ENCODE data around the gene KCTD17. TPM values are rescaled to one million over a fixed set of nuclear protein-coding genes. Genes with fewer than 3 reads are reported as not detected.

KCTD17 gene
- total RNA-seq, 2 experiments from 2014 or later = 17.3 to 17.9 TPM

GRCh38 chr22:37024339-37025157, 27.0 kb upstream of the KCTD17 start:
- intact Hi-C loops (cut with DNase I, micrococcal nuclease) = no loop called here
- ATAC-seq (ENCODE audit: poor library complexity) (no peak), DNase-seq (no peak)
- Histone ChIP-seq H3K36me3 (ENCODE audit: insufficient read depth, low read length) (no peaks in the 10 kb centered on the region), H3K27ac (ENCODE audit: low read depth in 1 of 2, low read length in 2 of 2) (no peak overlapping the region), H3K4me1 (ENCODE audit: insufficient read depth, low read length) (peaks cover 21% of the 10 kb centered on the region), H3K9me3 (ENCODE audit: control insufficient read depth in 1 of 2, insufficient read depth in 1 of 2, low read length in 2 of 2) (no peaks in the 10 kb centered on the region), H3K4me3 (ENCODE audit: low read length) (no peak overlapping the region), H3K27me3 (ENCODE audit: control insufficient read depth in 1 of 2, insufficient read depth in 2 of 2, low read length in 2 of 2) (peaks cover 0 to 4% of the 10 kb centered on the region in 2 experiments)
- Mint-ChIP-seq H3K27ac (no peak overlapping the region), H3K4me1 (ENCODE audit: low read depth) (peaks cover 11% of the 10 kb centered on the region), H3K27me3 (peaks cover 13% of the 10 kb centered on the region), H3K4me3 (no peak overlapping the region), H3K9me3 (no peaks in the 10 kb centered on the region), H3K36me3 (ENCODE audit: low read depth) (no peaks in the 10 kb centered on the region)
- no peak for TF ChIP-seq CTCF (IDR thresholded peaks at IDR 0.05)
- ChIA-PET POLR2A (no interaction called here), CTCF (no interaction called here)

- Histone ChIP-seq H3K27ac (ENCODE audit: low read depth in 1 of 2, low read length in 2 of 2) (no peak overlapping the region), H3K9me3 (ENCODE audit: control insufficient read depth in 1 of 2, insufficient read depth in 1 of 2, low read length in 2 of 2) (no peaks in the 10 kb centered on the region), H3K36me3 (ENCODE audit: insufficient read depth, low read length) (no peaks in the 10 kb centered on the region), H3K4me1 (ENCODE audit: insufficient read depth, low read length) (peaks cover 13% of the 10 kb centered on the region), H3K27me3 (ENCODE audit: control insufficient read depth in 1 of 2, insufficient read depth in 2 of 2, low read length in 2 of 2) (no peaks in the 10 kb centered on the region), H3K4me3 (ENCODE audit: low read length) (no peak overlapping the region)
- DNase-seq (no peak), ATAC-seq (ENCODE audit: poor library complexity) (no peak)
- Mint-ChIP-seq H3K27me3 (peaks cover 8% of the 10 kb centered on the region), H3K27ac (no peak overlapping the region), H3K4me1 (ENCODE audit: low read depth) (peaks cover 5% of the 10 kb centered on the region), H3K36me3 (ENCODE audit: low read depth) (no peaks in the 10 kb centered on the region), H3K9me3 (no peaks in the 10 kb centered on the region), H3K4me3 (no peak overlapping the region)
- ChIA-PET CTCF (no interaction called here), POLR2A (no interaction called here)
- no peak for TF ChIP-seq CTCF (IDR thresholded peaks at IDR 0.05)
- intact Hi-C loops (cut with DNase I, micrococcal nuclease) = no loop called here
Measured at GRCh38 chr22:37025500-37026070, 26.0 kb upstream of the KCTD17 start.

GRCh38 chr22:37026325-37026724, 25.2 kb upstream of the KCTD17 start:
- Mint-ChIP-seq H3K9me3 (no peaks in the 10 kb centered on the region), H3K27ac (no peak overlapping the region), H3K36me3 (ENCODE audit: low read depth) (no peaks in the 10 kb centered on the region), H3K4me3 (no peak overlapping the region), H3K27me3 (peaks cover 8% of the 10 kb centered on the region), H3K4me1 (ENCODE audit: low read depth) (peaks cover 5% of the 10 kb centered on the region)
- H3K4me1 ChIP-seq (ENCODE audit: insufficient read depth, low read length) = peaks cover 7% of the 10 kb centered on the region
- ATAC-seq (ENCODE audit: poor library complexity) (no peak), DNase-seq (no peak)
- no peaks in the 10 kb centered on the region for H3K27me3 ChIP-seq (ENCODE audit: control insufficient read depth in 1 of 2, insufficient read depth in 2 of 2, low read length in 2 of 2)
- H3K9me3 ChIP-seq (ENCODE audit: control insufficient read depth in 1 of 2, insufficient read depth in 1 of 2, low read length in 2 of 2) = no peaks in the 10 kb centered on the region
- CTCF ChIA-PET = no interaction called here
- intact Hi-C loops (cut with DNase I, micrococcal nuclease) = no loop called here
- TF ChIP-seq CTCF (IDR thresholded peaks at IDR 0.05) = no peak
- no peak overlapping the region for H3K4me3 ChIP-seq (ENCODE audit: low read length)
- H3K36me3 ChIP-seq (ENCODE audit: insufficient read depth, low read length) = no peaks in the 10 kb centered on the region
- no peak overlapping the region for H3K27ac ChIP-seq (ENCODE audit: low read depth in 1 of 2, low read length in 2 of 2)
- POLR2A ChIA-PET = no interaction called here
